ENCODE results near the gene ZNF217. TPM values are rescaled to one million over a fixed set of nuclear protein-coding genes. Genes with fewer than 3 reads are reported as not detected.
A peak's percentile ranks its signal among the peaks of the same experiment; 100 is the strongest.

ZNF217 gene
- total and polyA plus RNA-seq, 9 of the 15 experiments (the other 6 are each of a cell fraction or from before 2014, with no cell fraction given) = 3.0 to 41.8 (median 16.8) TPM

- no peaks in the 10 kb centered on the region for H4K20me1 ChIP-seq (replicated peaks; ENCODE audit: control insufficient read depth, insufficient read depth, low read length)
- H3K4me2 ChIP-seq (ENCODE audit: insufficient read depth, low read length) = no peak overlapping the region
- no peak overlapping the region for H3K4me3 ChIP-seq
- no peaks in the 10 kb centered on the region for H3K36me3 ChIP-seq (ENCODE audit: control insufficient read depth, insufficient read depth, low read length)
- H2AFZ ChIP-seq (ENCODE audit: low read depth, low read length) = no peak overlapping the region
- H3K9ac ChIP-seq (ENCODE audit: insufficient read depth in 1 of 2, low read depth in 2 of 2, low read length in 2 of 2) = no peak overlapping the region
- H3K4me1 ChIP-seq (replicated peaks in 1 of 2; ENCODE audit: control insufficient read depth in 2 of 2, insufficient read depth in 2 of 2, low read length in 2 of 2) = no peaks in the 10 kb centered on the region; a peak in 1 of 5 replicates
- FAIRE-seq (no peak), ATAC-seq (no peak), DNase-seq (ENCODE audit: extremely low read depth in 1 of 4, low spot score in 3 of 4) (no peak)
- TF ChIP-seq ZBED1 (IDR thresholded peaks at IDR 0.05) = no peak
- no peak for TF ChIP-seq BCLAF1 (IDR thresholded peaks at IDR 0.05; ENCODE audit: borderline replicate concordance in 1 of 2, control insufficient read depth in 1 of 2, low read depth in 2 of 2, low read length in 1 of 2)
- TF ChIP-seq ZNF121 (CRISPR knock-in tag; conservative IDR thresholded peaks at IDR 0.05) = peak; percentile 76
- TF ChIP-seq, protein P1, sequence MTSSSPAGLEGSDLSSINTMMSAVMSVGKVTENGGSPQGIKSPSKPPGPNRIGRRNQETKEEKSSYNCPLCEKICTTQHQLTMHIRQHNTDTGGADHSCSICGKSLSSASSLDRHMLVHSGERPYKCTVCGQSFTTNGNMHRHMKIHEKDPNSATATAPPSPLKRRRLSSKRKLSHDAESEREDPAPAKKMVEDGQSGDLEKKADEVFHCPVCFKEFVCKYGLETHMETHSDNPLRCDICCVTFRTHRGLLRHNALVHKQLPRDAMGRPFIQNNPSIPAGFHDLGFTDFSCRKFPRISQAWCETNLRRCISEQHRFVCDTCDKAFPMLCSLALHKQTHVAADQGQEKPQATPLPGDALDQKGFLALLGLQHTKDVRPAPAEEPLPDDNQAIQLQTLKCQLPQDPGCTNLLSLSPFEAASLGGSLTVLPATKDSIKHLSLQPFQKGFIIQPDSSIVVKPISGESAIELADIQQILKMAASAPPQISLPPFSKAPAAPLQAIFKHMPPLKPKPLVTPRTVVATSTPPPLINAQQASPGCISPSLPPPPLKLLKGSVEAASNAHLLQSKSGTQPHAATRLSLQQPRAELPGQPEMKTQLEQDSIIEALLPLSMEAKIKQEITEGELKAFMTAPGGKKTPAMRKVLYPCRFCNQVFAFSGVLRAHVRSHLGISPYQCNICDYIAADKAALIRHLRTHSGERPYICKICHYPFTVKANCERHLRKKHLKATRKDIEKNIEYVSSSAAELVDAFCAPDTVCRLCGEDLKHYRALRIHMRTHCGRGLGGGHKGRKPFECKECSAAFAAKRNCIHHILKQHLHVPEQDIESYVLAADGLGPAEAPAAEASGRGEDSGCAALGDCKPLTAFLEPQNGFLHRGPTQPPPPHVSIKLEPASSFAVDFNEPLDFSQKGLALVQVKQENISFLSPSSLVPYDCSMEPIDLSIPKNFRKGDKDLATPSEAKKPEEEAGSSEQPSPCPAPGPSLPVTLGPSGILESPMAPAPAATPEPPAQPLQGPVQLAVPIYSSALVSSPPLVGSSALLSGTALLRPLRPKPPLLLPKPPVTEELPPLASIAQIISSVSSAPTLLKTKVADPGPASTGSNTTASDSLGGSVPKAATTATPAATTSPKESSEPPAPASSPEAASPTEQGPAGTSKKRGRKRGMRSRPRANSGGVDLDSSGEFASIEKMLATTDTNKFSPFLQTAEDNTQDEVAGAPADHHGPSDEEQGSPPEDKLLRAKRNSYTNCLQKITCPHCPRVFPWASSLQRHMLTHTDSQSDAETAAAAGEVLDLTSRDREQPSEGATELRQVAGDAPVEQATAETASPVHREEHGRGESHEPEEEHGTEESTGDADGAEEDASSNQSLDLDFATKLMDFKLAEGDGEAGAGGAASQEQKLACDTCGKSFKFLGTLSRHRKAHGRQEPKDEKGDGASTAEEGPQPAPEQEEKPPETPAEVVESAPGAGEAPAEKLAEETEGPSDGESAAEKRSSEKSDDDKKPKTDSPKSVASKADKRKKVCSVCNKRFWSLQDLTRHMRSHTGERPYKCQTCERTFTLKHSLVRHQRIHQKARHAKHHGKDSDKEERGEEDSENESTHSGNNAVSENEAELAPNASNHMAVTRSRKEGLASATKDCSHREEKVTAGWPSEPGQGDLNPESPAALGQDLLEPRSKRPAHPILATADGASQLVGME (CRISPR knock-in tag; IDR thresholded peaks at IDR 0.05) = no peak
- 0 out of 2 replicates have a peak, but pooled peaks have one; percentile 15 for TF ChIP-seq BCOR (IDR thresholded peaks at IDR 0.05)
- no peak for TF ChIP-seq KDM2B (CRISPR knock-in tag; IDR thresholded peaks at IDR 0.05)
- 52% methylated on average over 9 of the region's 11 CpGs for WGBS (ENCODE audit: insufficient coverage, low coverage, missing lambda C conversion rate)
- no peaks in the 10 kb centered on the region for H3K79me2 ChIP-seq (ENCODE audit: control insufficient read depth, insufficient read depth, low read length)
- POLR2A ChIA-PET = interaction anchor here (0.6 to 1.1 kb wide), 2 partner anchors 11 to 509 kb away, joined by 3 to 4 read pairs; no protein-coding TSS in a partner anchor
- no peaks in the 10 kb centered on the region for H3K27me3 ChIP-seq (ENCODE audit: control insufficient read depth in 2 of 2, insufficient read depth in 2 of 2, low read length in 2 of 2)
- H3K9me3 ChIP-seq (replicated peaks; ENCODE audit: control insufficient read depth, insufficient read depth, low read depth, low read length) = no peaks in the 10 kb centered on the region
- BruUV-seq (replicated peaks) = no TSS peak
- intact Hi-C loops (cut with micrococcal nuclease) = no loop called here
- in situ Hi-C loops (cut with MboI) = loop anchor here (10.0 to 25.0 kb wide), 2 partner anchors 508 to 656 kb away; partner anchors contain the start of gene PFDN4
- no peaks in the 10 kb centered on the region for H3K9me1 ChIP-seq (ENCODE audit: control insufficient read depth, insufficient read depth, low read length)
- no peak overlapping the region for H3K27ac ChIP-seq (ENCODE audit: extremely low read depth, low read depth, low read length)
- CTCF ChIA-PET (ENCODE audit: low intra/inter-chr PET ratio) = no interaction called here
Measured at GRCh38 chr20:53556267-53556897, 37.3 kb downstream of the ZNF217 start.
